GM19467 (cell line): Measurements from ENCODE around the gene OR51G2.

Experiments used
- ATAC-seq: cut with Tn5 transposase; IDR thresholded peaks from one replicate; pipeline ENCODE4 v1.9.1; 2021; ENCODE audit warnings: mild to moderate bottlenecking, moderate library complexity; ENCODE audit not compliant: unreplicated experiment

The OR51G2 gene

GRCh38 chr11:4865855-4866254, 53.3 kb downstream of the OR51G2 start:
- no peak for ATAC-seq

- no peak for ATAC-seq
Measured at GRCh38 chr11:4863876-4864275, 55.3 kb downstream of the OR51G2 start.
